Gastrocnemius medialis (tissue), 4 donors: ENCODE measurements around the gene LDLRAD1.

ENCODE experiments used
- POLR2A ChIP-seq, 2 donors: fragments of 450-650 bp; IDR thresholded peaks; one replicate each; pipeline ENCODE4 v1.6.1; 2017; ENCODE audit warnings: antibody characterized with exemption in 2 of 2, mild to moderate bottlenecking in 2 of 2, moderate library complexity in 2 of 2
- TF ChIP-seq, protein P1 (sequence below), 5 experiments: fragments of 450-650 bp in 3 of 5; fragments of 200-600 bp in 2 of 5; sonication (generic) in 2 of 5; IDR thresholded peaks in 4 of 5; conservative IDR thresholded peaks in 1 of 5; 1 replicate in 4 of 5; 2 replicates in 1 of 5; pipeline ENCODE4 v1.5.1; 2016 to 2019; ENCODE audit warnings: antibody characterized with exemption in 5 of 5, mild to moderate bottlenecking in 3 of 5, moderate library complexity in 3 of 5

DNA sequence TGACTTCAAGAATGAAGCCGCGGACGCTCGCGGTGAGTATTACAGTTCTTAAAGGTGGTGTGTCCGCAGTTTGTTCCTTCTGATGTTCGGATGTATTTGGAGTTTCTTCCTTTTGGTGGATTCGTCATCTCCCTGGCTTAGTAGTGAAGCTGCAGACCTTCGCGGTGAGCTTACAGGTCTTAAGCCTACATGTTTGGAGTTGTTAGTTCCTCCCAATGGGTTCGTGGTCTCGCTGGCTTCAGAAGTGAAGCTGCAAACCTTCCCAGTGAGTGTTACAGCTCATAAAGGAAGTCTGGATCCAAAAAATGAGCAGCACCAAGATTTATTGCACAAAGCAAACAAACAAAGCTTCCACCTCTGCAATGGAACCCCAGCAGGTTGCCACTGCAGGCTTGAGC, 14.7 kb downstream of the LDLRAD1 start:
- TF ChIP-seq POLR2A (IDR thresholded peaks at IDR 0.05) = no peak
- TF ChIP-seq, protein P1, sequence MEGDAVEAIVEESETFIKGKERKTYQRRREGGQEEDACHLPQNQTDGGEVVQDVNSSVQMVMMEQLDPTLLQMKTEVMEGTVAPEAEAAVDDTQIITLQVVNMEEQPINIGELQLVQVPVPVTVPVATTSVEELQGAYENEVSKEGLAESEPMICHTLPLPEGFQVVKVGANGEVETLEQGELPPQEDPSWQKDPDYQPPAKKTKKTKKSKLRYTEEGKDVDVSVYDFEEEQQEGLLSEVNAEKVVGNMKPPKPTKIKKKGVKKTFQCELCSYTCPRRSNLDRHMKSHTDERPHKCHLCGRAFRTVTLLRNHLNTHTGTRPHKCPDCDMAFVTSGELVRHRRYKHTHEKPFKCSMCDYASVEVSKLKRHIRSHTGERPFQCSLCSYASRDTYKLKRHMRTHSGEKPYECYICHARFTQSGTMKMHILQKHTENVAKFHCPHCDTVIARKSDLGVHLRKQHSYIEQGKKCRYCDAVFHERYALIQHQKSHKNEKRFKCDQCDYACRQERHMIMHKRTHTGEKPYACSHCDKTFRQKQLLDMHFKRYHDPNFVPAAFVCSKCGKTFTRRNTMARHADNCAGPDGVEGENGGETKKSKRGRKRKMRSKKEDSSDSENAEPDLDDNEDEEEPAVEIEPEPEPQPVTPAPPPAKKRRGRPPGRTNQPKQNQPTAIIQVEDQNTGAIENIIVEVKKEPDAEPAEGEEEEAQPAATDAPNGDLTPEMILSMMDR (IDR thresholded peaks at IDR 0.05 in 4 of 5, conservative IDR thresholded peaks at IDR 0.05 in 1 of 5) = no peak
